Head of caudate nucleus (tissue), 42 donors: ENCODE results near the gene CNIH2.
A peak's percentile ranks its signal among the peaks of the same experiment; 100 is the strongest.

Experiments used
- DNase-seq, 42 donors: peaks; one replicate each; pipeline versions ENCODE4 v3.0.0 to v3.0.0-alpha.2; 2020 to 2021; ENCODE audit warnings: mixed read lengths in 7 of 42
- intact Hi-C: fragments of 100-400 bp; cut with DNase I; formaldehyde crosslinking; loops from one replicate; pipeline ENCODE4 v1.15.0; 2022

CNIH2 gene

DNA sequence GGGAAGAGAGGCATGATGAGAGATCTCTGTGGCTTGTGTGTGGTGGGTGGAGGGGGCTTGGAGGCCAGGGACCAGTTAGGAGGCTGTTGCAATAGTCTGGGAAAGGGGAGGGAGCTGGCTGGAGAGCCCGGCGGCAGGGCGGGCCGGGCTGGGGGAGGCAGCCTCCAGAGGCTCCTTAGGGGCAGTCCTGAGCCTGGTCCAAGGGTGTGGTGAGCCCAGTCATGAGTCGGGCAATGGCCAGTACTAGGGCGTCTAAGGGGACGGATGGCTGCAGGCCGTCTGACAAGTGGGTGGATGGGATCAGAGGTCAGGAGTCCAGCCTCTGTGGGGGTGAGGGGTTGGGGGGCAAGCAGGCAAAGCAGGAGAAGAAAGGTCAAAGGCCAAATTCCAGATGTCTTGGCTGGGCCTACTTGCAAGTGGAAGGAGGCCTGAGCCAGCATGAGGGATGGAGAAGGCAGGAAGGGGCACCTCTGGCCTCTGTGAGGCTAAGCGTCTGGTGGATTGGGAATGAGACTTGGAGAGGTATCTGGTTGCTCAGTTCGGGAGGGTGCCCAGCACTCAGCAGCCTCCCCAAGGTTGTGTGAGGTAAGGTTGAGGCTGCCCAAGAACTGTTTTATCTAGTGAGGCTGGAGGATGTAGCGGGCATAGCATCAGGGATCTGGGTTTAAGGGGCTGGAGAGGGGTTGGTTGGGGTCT lies 44.9 kb downstream of the CNIH2 start:
- no peak for DNase-seq

DNA sequence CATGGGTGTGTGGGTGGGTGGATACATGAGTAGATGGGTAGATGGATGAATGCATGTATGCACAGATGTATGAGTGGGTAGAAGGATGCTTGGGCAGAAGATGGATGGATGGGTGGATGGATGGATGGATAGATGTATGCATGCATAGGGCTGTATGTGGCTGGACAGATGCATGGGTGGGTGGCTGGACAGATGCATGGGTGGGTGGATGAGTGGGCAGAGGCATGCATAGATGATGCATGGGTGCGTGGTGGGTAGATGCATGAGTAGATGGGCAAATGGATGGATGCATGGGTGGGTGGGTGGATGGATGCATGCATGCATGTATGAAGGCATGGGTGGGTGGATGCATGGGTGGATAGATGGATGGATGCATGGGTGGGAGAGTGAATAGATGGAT lies 45.7 kb downstream of the CNIH2 start:
- intact Hi-C loops, result no loop called here
- no peak for DNase-seq

More for the DNA sequence above, 44.9 kb downstream of the CNIH2 start:
- intact Hi-C loops, result no loop called here

DNA sequence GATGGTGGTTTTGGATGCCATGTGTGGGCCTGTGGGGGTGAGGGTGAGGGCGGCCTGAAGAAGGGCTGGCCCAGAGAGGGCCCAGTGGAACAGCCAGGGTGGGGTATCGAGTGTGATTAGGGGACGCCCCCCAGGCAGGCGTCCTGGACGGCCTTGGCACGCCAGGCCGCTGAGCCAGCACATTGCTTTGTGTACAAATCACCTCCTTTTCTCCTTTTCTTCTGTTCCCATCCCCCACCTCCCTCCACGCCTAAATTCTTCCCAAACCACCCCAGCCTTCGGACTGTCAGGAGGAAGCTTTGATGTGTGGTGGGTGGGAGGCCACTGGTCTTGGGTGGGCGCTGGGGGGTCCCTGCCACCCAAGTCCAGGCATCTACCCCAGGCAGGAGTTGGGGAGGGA lies 46.7 kb downstream of the CNIH2 start:
- DNase-seq, result no peak
- intact Hi-C loops, result no loop called here

DNA sequence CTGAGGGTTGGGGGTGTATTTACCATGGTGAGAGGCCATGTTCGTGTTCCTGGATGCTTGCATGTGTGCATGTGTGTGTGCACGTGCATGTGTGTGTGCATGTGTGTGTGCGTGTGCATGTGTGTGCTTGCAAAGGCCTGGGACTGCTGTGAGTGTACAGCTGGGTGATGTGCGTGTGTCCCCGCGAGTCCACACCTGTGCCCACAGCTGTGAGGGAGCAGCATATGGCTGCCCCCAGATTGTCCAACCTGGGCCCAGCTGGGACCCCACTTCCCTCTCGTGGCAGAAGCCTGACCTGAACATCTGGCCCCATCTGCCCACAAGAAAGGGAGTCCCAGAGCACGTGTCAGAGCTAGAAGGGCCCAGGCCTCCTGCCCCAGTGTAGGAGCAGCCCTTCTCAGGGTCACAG lies 47.3 kb downstream of the CNIH2 start:
- no peak for DNase-seq
- intact Hi-C loops, result no loop called here

DNA sequence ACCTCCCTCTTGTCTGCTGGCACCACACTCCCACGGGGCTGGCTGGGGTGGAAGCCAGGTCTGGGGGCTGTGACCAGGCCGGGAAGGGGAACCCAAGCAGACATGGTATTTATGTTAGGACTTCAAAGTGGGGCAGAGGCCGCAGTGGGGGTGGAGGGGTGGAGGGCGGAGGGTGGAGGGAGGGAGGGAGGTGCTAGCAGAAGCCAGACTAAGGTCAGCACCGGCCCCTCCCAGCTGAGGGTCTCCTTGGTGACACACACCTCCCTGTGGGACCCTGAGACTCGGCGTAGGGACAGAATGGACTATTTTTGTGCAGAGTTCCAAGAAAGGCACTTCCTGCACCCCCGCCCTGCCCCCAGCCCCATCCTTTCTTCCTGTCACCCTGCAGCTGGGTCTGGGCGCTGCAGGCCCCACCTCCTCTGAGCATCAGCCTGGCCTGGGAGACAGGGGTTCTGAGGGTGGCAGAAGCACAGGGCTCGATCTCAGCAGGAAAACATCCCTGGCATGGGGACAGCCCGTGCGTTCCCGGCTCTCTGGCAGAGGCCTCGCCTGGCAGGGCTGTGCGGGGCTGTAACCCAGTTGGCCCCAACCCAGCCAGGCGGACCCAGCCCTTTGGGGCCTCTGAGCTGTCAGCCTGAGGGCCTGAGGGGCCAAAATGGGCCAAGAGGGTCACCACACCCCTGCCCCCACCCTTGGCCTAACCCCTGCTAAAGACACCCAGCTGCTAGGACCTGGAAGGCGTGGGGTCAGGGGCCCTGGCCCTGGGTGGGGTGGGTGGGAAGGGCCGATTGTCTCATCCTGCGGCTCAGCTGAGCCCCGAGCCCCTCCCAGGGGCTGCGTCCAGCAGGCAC lies 48.5 kb downstream of the CNIH2 start:
- no peak for DNase-seq
- intact Hi-C loops, result no loop called here

DNA sequence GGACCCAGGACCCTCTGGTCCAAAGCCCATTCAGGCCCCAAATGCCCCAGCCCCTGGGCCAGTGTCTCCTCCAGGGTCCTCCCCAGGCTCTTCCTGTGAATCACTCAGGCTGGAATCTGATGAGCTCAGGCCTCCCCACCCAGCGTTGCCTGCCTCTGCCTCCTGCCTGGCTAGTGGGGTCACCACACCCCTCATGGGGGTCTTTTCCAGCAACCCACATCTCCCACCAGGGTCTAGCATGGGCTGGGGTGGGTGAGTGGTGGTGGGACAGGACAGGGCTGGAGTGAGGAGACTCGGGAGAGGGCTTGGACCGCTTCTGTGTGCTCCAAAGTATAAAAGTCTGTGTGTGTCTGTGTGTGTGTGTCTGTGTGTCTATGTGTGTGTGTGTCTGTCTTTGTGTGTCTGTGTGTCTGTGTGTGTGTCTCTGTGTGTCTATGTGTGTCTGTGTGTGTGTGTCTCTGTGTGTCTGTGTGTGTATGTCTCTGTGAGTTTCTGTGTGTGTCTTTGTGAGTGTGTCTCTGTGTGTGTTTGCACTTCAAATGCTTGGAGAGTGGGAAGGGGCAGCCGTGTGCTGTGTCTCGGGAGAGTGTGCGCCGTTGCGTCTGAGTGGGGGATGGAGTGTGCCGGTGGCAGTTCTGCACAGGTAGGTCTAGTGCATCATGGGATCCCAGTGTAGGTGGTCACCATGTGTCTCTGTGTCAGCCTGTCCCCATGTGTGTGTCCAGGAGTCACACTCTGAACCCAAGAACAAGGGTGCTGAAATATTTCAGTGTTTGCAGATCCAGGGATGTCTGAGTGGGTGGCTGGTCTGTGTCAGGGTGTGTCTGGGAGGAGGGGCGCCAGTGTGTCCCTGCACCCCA lies 49.4 kb downstream of the CNIH2 start:
- intact Hi-C loops, result no loop called here
- no peak for DNase-seq

DNA sequence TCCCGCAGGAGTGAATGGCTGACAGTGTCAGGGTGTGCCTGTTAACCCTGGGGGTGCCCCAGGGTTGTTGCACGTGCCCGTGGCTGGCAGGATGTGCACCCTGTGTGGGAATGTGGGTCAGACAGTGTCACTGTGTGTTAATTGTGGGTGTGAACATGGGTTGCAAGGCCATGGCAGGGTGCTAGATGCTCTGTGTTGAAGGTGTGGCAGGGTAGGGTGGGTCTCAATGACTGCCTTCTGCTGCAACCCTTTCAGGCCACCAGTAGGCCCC lies 50.0 kb downstream of the CNIH2 start:
- intact Hi-C loops, result no loop called here
- DNase-seq, result no peak

DNA sequence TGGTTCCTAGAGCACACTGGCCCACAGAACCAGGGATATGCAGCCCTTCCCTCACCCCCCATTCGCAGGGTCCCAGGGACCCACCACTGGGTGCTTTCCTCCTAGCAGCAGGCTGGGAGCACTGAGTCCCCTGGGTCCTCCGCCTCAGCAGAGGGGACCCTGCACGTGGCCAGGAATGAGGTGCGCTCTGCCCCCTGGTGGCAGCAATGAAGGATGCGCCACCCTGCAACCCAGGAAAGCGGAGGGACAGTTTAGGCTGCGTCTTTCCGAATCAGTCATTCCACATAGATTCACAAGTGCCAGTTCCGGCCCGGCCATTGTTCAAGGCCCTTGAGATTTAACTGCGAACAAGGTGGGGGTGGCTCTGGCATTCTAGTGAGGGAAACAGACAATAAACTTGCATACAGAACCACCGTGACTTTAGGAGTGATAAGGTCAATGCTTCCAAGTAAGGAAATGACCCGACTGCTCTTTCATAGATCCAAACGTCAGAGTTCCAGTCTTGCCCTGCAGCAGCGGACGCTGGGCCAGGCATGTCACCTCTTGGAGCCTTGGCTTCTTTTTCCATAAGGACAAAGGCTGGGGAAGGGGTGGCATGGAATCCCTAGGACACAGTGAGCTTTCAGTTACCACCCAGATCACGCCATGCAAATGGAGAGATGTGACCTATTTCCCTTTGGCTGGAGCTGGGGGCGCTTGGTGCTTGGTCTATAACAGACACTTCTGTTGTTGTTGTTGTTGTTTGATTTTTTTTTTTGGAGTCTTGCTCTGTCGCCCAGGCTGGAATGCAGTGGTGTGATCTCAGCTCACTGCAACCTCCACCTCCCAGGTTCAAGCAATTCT lies 50.5 kb downstream of the CNIH2 start:
- peak; percentile 54 to 93 (median 81) for DNase-seq
- intact Hi-C loops, result no loop called here

DNA sequence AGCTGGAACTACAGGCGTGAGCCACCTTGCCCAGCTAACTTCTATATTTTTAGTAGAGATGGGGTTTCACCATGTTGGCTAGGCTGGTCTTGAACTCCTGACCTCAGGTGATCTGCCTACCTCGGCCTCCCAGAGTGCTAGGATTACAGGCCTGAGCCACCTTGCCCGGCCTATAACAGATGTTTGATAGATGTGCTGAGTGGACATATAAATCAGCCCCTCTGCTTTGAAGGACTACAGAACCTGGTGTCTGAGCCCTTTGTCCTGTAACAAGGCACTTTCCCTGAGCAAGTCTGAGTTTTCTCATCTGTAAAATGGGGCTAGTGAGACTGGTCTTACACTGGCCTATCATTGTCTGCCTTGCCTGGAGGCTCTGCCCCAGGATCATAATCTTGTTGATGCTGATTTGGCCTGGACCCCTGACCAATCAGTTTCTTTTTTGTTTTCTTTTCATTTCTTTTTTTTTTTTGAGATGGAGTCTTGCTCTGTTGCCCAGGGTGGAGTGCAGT lies 51.2 kb downstream of the CNIH2 start:
- intact Hi-C loops, result no loop called here
- DNase-seq, result no peak

DNA sequence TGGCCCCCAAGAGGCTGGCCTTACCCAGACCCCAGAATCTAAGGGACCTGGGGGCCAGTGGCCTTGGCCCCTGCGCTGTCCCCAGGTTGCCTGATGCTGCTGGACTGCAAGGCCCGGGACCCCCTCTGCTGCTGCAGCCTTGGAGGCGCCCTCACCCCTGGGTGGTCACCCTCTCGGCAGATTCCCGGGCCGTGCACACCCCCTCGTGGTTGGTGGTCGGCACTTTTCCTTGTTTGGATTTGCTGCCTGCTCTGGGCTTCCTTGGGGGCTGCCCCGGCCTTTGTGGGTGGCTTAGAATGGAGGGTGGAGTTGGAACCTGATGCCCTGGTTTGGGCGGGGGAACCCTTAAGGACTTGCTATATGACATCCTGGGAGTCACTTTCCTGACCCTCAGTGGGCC lies 53.0 kb downstream of the CNIH2 start:
- no peak for DNase-seq
- intact Hi-C loops, result no loop called here

DNA sequence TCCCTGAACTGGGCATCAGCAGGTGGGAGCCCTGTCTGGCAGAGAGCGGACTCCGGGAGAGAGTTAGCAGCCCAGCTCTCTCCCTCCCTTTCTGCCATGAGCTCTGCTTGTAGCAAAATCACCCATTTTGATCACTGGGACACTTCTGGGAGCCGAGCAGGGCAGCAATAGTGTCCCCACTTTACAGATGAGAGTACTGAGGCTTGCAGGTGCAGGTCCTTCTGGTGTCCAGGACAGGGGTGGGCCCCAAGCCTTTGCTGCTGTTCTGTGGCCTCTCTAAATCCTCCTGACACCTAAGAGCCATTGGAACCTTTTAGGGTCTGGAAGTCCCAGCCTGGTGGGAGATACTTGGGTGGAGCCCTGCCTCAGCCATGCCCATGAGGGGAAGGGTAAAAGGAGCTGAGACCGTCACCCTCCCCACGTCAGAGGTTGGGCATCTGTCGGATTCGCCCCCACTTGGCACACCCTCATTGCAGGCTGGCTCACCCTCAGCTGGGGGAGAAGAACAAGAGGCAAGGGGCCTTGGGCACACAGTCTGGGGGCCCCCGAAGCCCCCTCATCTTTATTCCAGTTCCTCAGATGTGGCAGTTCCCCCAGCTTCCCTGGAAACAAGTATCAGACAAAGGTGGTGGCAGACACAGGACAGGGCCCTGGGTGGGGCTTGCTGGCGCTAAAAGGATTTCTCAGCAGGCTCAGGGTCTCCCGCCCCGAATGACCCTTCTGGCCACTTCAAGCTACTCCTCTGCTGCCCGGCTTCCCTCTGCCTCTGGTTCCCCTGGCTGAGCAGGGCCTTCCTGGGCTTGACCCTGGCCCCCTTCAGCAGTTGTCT lies 53.8 kb downstream of the CNIH2 start:
- intact Hi-C loops, result no loop called here
- no peak for DNase-seq

DNA sequence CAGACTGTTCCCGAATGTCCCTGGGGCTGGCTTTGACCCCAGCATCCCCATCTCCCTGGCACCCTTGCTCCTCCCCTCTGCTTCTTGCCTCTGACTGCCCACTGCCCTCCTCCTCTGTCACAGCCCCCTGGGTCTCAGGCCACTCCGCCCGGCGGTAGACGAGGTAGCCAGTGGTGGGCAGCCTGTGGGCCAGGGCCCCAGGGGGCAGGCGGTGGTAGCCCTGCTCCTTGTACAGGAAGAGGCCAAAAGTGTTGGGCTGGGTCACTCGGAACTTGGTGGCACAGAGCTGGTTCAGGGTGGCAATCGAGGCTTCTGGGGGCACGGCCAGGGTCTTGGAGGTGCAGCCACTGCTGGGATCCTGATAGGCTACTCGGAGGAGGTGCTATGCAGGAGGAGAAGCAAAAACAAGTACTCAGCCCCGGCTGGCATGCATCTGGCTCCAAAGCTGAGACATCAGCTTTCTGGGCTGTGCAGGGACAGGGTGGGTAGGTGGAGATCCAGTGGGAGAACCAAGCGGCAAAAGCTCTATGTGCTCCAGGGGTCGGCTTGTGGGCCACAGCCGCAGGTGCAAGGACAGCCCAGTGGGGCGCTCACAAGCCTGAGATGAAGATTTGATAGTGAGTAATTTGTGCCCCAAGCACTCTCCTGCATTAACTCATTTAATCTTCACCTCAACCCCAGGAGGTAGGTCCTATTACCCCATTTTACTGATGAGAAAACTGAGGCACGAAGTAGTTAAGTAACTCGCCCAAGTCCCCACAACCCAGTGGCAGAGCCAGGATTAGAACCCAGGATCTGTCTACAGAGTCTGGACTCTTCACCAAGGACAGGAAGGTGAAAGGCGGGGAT lies 54.6 kb downstream of the CNIH2 start:
- no peak for DNase-seq
- intact Hi-C loops, result no loop called here

DNA sequence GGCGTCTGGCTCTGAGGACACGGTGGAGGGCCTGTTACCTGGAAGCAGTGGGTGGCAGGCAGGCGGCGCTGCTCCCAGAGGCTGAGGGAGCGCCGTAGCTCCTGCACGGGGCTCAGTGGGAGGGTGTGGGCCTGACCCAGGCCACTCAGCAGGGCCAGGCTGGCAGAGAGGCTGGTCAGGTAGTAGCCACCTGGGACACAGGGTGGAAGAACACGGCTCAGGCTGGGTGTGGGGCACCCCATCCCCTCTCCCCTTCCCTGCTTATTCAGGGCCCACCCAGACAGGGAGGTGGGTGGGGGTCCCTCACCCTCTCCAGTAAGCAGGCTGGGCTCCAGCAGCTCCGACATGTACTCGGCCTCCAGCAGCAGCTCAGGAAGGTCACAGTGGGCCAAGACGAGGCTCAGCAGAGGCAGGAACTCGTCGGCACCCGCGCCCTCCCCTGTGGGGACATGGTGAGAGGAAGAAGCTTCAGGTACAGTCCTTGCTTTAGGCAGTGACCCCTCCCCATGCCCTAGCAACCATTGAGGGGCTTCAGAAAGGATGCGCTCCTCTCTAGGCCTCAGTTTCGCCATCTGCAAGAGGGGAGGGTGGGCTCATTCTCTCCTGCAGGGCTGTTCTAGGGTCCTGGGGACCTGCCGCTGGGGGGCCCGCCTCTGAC lies 55.4 kb downstream of the CNIH2 start:
- intact Hi-C loops, result no loop called here
- DNase-seq, result no peak
